ENCODE results near the gene JAKMIP3. TPM values are rescaled to one million over a fixed set of nuclear protein-coding genes. Genes with fewer than 3 reads are reported as not detected.

Gene JAKMIP3
- total RNA-seq, 1 donor from 2014 or later: 1.7 TPM

DNA sequence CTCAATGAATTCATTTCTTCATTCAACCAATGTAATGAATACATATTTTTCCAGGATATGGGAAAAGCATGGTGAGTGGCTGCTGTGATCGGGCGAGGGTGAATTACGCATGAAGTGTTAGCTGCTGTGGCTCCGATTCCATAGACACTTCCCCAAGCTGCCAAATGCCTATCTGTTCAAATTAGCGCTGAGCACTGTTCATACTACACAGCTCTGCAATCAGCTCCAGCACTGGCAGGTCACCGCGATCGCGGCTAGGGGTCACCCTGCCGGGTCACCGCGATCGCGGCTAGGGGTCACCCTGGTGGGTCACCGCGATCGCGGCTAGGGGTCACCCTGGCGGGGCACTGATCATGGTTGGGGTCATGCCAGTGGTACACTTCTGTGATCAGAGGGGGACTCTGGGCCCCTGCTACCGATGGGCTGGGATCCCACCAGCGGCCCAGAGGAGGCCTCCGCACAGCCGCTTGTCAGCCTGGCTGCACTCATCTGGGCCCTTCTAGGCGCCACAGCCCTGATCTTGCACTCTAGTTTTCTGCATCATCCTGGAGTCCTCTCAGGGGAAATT lies 49.3 kb downstream of the JAKMIP3 start:
- intact Hi-C loops (cut with micrococcal nuclease): no loop called here
- H3K27me3 ChIP-seq (ENCODE audit: low read depth): no peaks in the 10 kb centered on the region
- H3K4me1 ChIP-seq: peaks cover 7% of the 10 kb centered on the region
- TF ChIP-seq CTCF (IDR thresholded peaks at IDR 0.05; ENCODE audit: borderline replicate concordance): no peak
- H3K9me3 ChIP-seq (replicated peaks): no peaks in the 10 kb centered on the region
- no peak overlapping the region for H3K4me3 ChIP-seq
- peak; percentile 5 for DNase-seq
- H3K36me3 ChIP-seq: no peaks in the 10 kb centered on the region
- H3K27ac ChIP-seq (replicated peaks): no peak overlapping the region

Other genes starting within 250 kb of the JAKMIP3 start
- 38.2 TPM for gene PPP2R2D, start 164.9 kb upstream of the JAKMIP3 start, total RNA-seq
- gene BNIP3, start 84.0 kb upstream of the JAKMIP3 start, total RNA-seq: 161 TPM
- 42.8 TPM for gene DPYSL4, start 121.0 kb downstream of the JAKMIP3 start, total RNA-seq
- 4.4 TPM for gene STK32C, start 242.0 kb downstream of the JAKMIP3 start, total RNA-seq